HCT116 (cell line): Measurements from ENCODE around the gene CLCA2. TPM values are rescaled to one million over a fixed set of nuclear protein-coding genes. Genes with fewer than 3 reads are reported as not detected.

ENCODE experiments used
- ATAC-seq: fragments of 200-7000 bp; cut with Tn5 transposase; 2 replicates; pipeline ENCODE4 v1.9.1; 2020; ENCODE audit warnings: mild to moderate bottlenecking, moderate library complexity
- BruUV-seq: library from RNA; stranded (reverse); fragments of 400-500 nt; replicated peaks from 2 replicates; lab custom pipeline; 2021; lab: Mats Ljungman, UMichigan
- CTCF ChIA-PET: fragments of 300-600 bp; sonication (Branson Sonifier 250); formaldehyde crosslinking; loops from one replicate; lab custom pipeline; 2021; ENCODE audit warnings: antibody characterized with exemption; lab: Charles Lee
- POLR2A ChIA-PET: fragments of 300-600, 350-600 bp; sonication (Branson Sonifier 250); formaldehyde crosslinking; loops from one replicate; lab custom pipeline; 2021; ENCODE audit warnings: antibody characterized with exemption; lab: Charles Lee
- RAD21 ChIA-PET, 2 experiments: fragments of 300-600 bp; sonication (Branson Sonifier 250); formaldehyde crosslinking; loops; one replicate each; lab custom pipeline; 2023; ENCODE audit warnings: low total read pairs in 2 of 2; ENCODE audit not compliant: uncharacterized antibody in 2 of 2, unreplicated experiment in 2 of 2, low non-redundant PET in 1 of 2; lab: Charles Lee
- DNase-seq: peaks from one replicate; pipeline ENCODE4 v3.0.0-alpha.2; 2010; ENCODE audit warnings: low read depth, low spot score
- H2AFZ ChIP-seq: fragments of 200-600 bp; shearing (Covaris generic), sonication (generic); 2 replicates; pipeline ENCODE4 v1.6.1; 2017; ENCODE audit warnings: low read depth, mixed run types, mixed read lengths, antibody characterized with exemption, low read length; ENCODE audit not compliant: poor library complexity, severe bottlenecking
- H3K27ac ChIP-seq: 2 replicates; pipeline ENCODE4 v1.5.1; 2012; ENCODE audit warnings: low read depth, low read length
- H3K27me3 ChIP-seq: fragments of 200-600 bp; sonication (generic); 2 replicates; pipeline ENCODE4 v1.6.1; 2016; ENCODE audit warnings: mixed run types, low read length, mixed read lengths; ENCODE audit not compliant: insufficient read depth
- H3K36me3 ChIP-seq, 2 experiments: fragments of 200-500 bp in 1 of 2; fragments of 200-600 bp in 1 of 2; sonication (Bioruptor generic) in 1 of 2; sonication (generic) in 1 of 2; 2 replicates each; pipeline versions ENCODE4 v1.5.1 to v1.6.1; 2014 to 2016; ENCODE audit warnings: low read length in 2 of 2, inconsistent platforms in 1 of 2, mixed read lengths in 1 of 2, mixed run types in 1 of 2; ENCODE audit not compliant: insufficient read depth in 2 of 2, control insufficient read depth in 1 of 2
- H3K4me1 ChIP-seq, 2 experiments: fragments of 200-600 bp in 1 of 2; sonication (generic) in 1 of 2; 2 replicates each; pipeline versions ENCODE4 v1.5.1 to v1.6.1; 2012 to 2017; ENCODE audit warnings: low read length in 2 of 2, inconsistent platforms in 1 of 2, mild to moderate bottlenecking in 1 of 2, mixed read lengths in 1 of 2, mixed run types in 1 of 2, moderate library complexity in 1 of 2; ENCODE audit not compliant: insufficient read depth in 2 of 2, control insufficient read depth in 1 of 2
- H3K4me2 ChIP-seq: fragments of 200-600 bp; sonication (generic); 2 replicates; pipeline ENCODE4 v1.6.1; 2017; ENCODE audit warnings: mixed run types, low read length, mixed read lengths
- H3K4me3 ChIP-seq, 2 experiments: fragments of 200-600 bp in 1 of 2; sonication (generic) in 1 of 2; replicated peaks in 1 of 2; 2 replicates each; pipeline ENCODE4 v1.5.1; 2011 to 2016; ENCODE audit warnings: low read length in 2 of 2, control low read depth in 1 of 2, low read depth in 1 of 2, mild to moderate bottlenecking in 1 of 2, mixed read lengths in 1 of 2, mixed run types in 1 of 2
- H3K79me2 ChIP-seq: fragments of 200-600 bp; sonication (generic); 2 replicates; pipeline ENCODE4 v1.6.1; 2017; ENCODE audit warnings: mild to moderate bottlenecking, mixed run types, low read length, moderate library complexity, mixed read lengths; ENCODE audit not compliant: insufficient read depth
- H3K9ac ChIP-seq: fragments of 200-600 bp; sonication (generic); 2 replicates; pipeline ENCODE4 v1.6.1; 2016; ENCODE audit warnings: low read length, mixed read lengths
- H3K9me2 ChIP-seq: fragments of 200-600 bp; sonication (generic), shearing (Covaris generic); 2 replicates; pipeline ENCODE4 v1.6.1; 2017; ENCODE audit warnings: mixed run types, mild to moderate bottlenecking, moderate library complexity; ENCODE audit not compliant: insufficient read depth
- H3K9me3 ChIP-seq, 2 experiments: fragments of 200-500 bp in 1 of 2; fragments of 200-600 bp in 1 of 2; sonication (Bioruptor generic) in 1 of 2; sonication (generic) in 1 of 2; 2 replicates each; pipeline ENCODE4 v1.6.1; 2014 to 2017; ENCODE audit warnings: low read length in 2 of 2, mixed read lengths in 2 of 2, inconsistent platforms in 1 of 2, low read depth in 1 of 2, mild to moderate bottlenecking in 1 of 2, mixed run types in 1 of 2, moderate library complexity in 1 of 2; ENCODE audit not compliant: control insufficient read depth in 1 of 2, insufficient read depth in 1 of 2
- H4K20me1 ChIP-seq: fragments of 200-600 bp; sonication (generic), shearing (Covaris generic); 2 replicates; pipeline ENCODE4 v1.6.1; 2017; ENCODE audit warnings: mixed run types, mild to moderate bottlenecking, moderate library complexity; ENCODE audit not compliant: insufficient read depth
- ATF3 ChIP-seq: IDR thresholded peaks from 2 replicates; pipeline ENCODE4 v1.6.1; 2012
- CBX3 ChIP-seq: IDR thresholded peaks from 2 replicates; pipeline ENCODE4 v1.6.1; 2012; ENCODE audit warnings: low read depth
- CEBPB ChIP-seq: IDR thresholded peaks from 2 replicates; pipeline ENCODE4 v1.6.1; 2012; ENCODE audit warnings: low read depth
- ELF1 ChIP-seq: IDR thresholded peaks from 2 replicates; pipeline ENCODE4 v1.6.1; 2012; ENCODE audit warnings: low read depth, borderline replicate concordance
- EZH2phosphoT487 ChIP-seq: fragments of 200-600 bp; IDR thresholded peaks from 2 replicates; pipeline ENCODE4 v1.6.1; 2018; ENCODE audit warnings: antibody characterized with exemption, borderline replicate concordance
- FOSL1 ChIP-seq: IDR thresholded peaks from 2 replicates; pipeline ENCODE4 v1.6.1; 2012; ENCODE audit warnings: low read depth
- JUND ChIP-seq: IDR thresholded peaks from 2 replicates; pipeline ENCODE4 v1.6.1; 2012
- MAX ChIP-seq: IDR thresholded peaks from 2 replicates; pipeline ENCODE4 v1.6.1; 2012
- POLR2AphosphoS5 ChIP-seq: IDR thresholded peaks from 2 replicates; pipeline ENCODE4 v1.6.1; 2011; ENCODE audit warnings: mild to moderate bottlenecking, low read depth, low read length, moderate library complexity
- SIN3A ChIP-seq: IDR thresholded peaks from 2 replicates; pipeline ENCODE4 v1.6.1; 2012; ENCODE audit warnings: low read depth
- SP1 ChIP-seq: IDR thresholded peaks from 2 replicates; pipeline ENCODE4 v1.6.1; 2012; ENCODE audit warnings: low read depth
- SRF ChIP-seq: IDR thresholded peaks from 2 replicates; pipeline ENCODE4 v1.6.1; 2012; ENCODE audit warnings: low read depth
- YY1 ChIP-seq: IDR thresholded peaks from 2 replicates; pipeline ENCODE4 v1.6.1; 2011; ENCODE audit warnings: low read length, low read depth, moderate library complexity, mild to moderate bottlenecking; ENCODE audit not compliant: insufficient replicate concordance; ENCODE audit errors: extremely low read depth
- ZBTB33 ChIP-seq: IDR thresholded peaks from 2 replicates; pipeline ENCODE4 v1.6.1; 2011; ENCODE audit warnings: mild to moderate bottlenecking, low read length, moderate library complexity; ENCODE audit not compliant: insufficient replicate concordance; ENCODE audit errors: extremely low read depth
- ZFX ChIP-seq: fragments of 450-650 bp; IDR thresholded peaks from 2 replicates; pipeline ENCODE4 v1.6.1; 2017
- intact Hi-C: fragments of 100-400 bp; cut with micrococcal nuclease; formaldehyde crosslinking; loops from 2 replicates; pipeline ENCODE4 v1.10.0; 2022
- total RNA-seq: library from RNA; stranded (reverse); gene quantifications from one replicate; pipeline ENCODE4 v1.2.1, GENCODE V29; 2021; ENCODE audit not compliant: unreplicated experiment
- TF ChIP-seq, protein P1 (sequence below): IDR thresholded peaks from 2 replicates; pipeline ENCODE4 v1.6.1; 2012; ENCODE audit warnings: low read depth

CLCA2 gene
- total RNA-seq, 1 experiment from 2014 or later, result not detected

DNA sequence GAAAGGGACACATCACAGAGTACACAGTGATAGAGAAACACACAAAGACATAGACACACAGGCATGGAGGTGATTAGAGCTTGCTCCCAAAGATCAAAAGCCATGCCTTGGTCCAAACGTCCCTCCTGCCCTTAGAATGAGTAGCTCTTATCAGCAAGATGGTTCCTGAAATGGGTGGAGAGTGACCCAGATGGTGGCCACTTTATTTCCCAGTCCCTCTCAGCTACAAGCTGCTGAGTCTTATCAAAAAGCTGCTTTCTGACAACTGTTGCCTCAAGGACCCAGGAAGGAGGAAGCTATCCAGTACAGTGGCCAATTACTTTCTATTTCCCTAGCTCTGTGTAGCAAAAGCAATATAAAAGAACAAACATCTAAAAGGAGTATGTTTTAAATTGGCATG lies 37.0 kb downstream of the CLCA2 start:
- intact Hi-C loops, result no loop called here
- no TSS peak for BruUV-seq
- H3K27me3 ChIP-seq, result no peaks in the 10 kb centered on the region
- no peaks in the 10 kb centered on the region for H3K9me3 ChIP-seq
- H3K4me2 ChIP-seq, result no peak overlapping the region
- H3K36me3 ChIP-seq, result no peaks in the 10 kb centered on the region
- H3K9me2 ChIP-seq, result no peaks in the 10 kb centered on the region
- POLR2A ChIA-PET, result no interaction called here
- H3K9ac ChIP-seq, result no peak overlapping the region
- no peak for TF ChIP-seq MAX
- TF ChIP-seq SP1, result no peak
- TF ChIP-seq ATF3, result no peak
- no peak for TF ChIP-seq CBX3
- no peak for TF ChIP-seq YY1
- TF ChIP-seq ZFX, result no peak
- TF ChIP-seq ZBTB33, result no peak
- no peak for TF ChIP-seq EZH2phosphoT487
- TF ChIP-seq SIN3A, result no peak
- no peak for TF ChIP-seq CEBPB
- no peak for TF ChIP-seq SRF
- TF ChIP-seq, protein P1, sequence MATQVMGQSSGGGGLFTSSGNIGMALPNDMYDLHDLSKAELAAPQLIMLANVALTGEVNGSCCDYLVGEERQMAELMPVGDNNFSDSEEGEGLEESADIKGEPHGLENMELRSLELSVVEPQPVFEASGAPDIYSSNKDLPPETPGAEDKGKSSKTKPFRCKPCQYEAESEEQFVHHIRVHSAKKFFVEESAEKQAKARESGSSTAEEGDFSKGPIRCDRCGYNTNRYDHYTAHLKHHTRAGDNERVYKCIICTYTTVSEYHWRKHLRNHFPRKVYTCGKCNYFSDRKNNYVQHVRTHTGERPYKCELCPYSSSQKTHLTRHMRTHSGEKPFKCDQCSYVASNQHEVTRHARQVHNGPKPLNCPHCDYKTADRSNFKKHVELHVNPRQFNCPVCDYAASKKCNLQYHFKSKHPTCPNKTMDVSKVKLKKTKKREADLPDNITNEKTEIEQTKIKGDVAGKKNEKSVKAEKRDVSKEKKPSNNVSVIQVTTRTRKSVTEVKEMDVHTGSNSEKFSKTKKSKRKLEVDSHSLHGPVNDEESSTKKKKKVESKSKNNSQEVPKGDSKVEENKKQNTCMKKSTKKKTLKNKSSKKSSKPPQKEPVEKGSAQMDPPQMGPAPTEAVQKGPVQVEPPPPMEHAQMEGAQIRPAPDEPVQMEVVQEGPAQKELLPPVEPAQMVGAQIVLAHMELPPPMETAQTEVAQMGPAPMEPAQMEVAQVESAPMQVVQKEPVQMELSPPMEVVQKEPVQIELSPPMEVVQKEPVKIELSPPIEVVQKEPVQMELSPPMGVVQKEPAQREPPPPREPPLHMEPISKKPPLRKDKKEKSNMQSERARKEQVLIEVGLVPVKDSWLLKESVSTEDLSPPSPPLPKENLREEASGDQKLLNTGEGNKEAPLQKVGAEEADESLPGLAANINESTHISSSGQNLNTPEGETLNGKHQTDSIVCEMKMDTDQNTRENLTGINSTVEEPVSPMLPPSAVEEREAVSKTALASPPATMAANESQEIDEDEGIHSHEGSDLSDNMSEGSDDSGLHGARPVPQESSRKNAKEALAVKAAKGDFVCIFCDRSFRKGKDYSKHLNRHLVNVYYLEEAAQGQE, result no peak
- no peak for TF ChIP-seq POLR2AphosphoS5
- no peak for TF ChIP-seq JUND
- TF ChIP-seq ELF1, result no peak
- no peak for TF ChIP-seq FOSL1
- TF ChIP-seq, all 23 proteins: peak for 0
- Histone ChIP-seq H3K4me1 (no peaks in the 10 kb centered on the region), H2AFZ (no peak overlapping the region), H3K27ac (no peak overlapping the region), H3K79me2 (no peaks in the 10 kb centered on the region), H4K20me1 (no peaks in the 10 kb centered on the region), H3K4me3 (no peak overlapping the region)
- DNase-seq (no peak), ATAC-seq (no peak)
- ChIA-PET RAD21 (no interaction called here), CTCF (no interaction called here)
